ENCODE results near the gene PAQR5. TPM values are rescaled to one million over a fixed set of nuclear protein-coding genes. Genes with fewer than 3 reads are reported as not detected.

PAQR5 gene
- total and polyA plus RNA-seq, 9 of the 15 experiments (the other 6 are each of a cell fraction or from before 2014, with no cell fraction given): 0.04 to 0.08 TPM; not detected in 7

GRCh38 chr15:69307939-69308338, 9.2 kb downstream of the PAQR5 start:
- no peak overlapping the region for H3K4me3 ChIP-seq
- no peaks in the 10 kb centered on the region for H3K9me3 ChIP-seq (replicated peaks; ENCODE audit: control insufficient read depth, insufficient read depth, low read depth, low read length)
- ChIA-PET CTCF (ENCODE audit: low intra/inter-chr PET ratio) (no interaction called here), POLR2A (interaction anchor here (0.7 to 0.9 kb wide), 2 partner anchors 11 to 488 kb away, joined by 3 read pairs; no protein-coding TSS in a partner anchor)
- H3K9me1 ChIP-seq (ENCODE audit: control insufficient read depth, insufficient read depth, low read length): peaks cover 5% of the 10 kb centered on the region
- ATAC-seq (no peak), DNase-seq (ENCODE audit: extremely low read depth in 1 of 4, low spot score in 3 of 4) (no peak), FAIRE-seq (no peak)
- intact Hi-C loops (cut with micrococcal nuclease): loop anchor here (10.0 kb wide), 1 partner anchor 87 kb away; no protein-coding TSS in a partner anchor
- no peak overlapping the region for H3K4me2 ChIP-seq (ENCODE audit: insufficient read depth, low read length)
- BruUV-seq (replicated peaks): no TSS peak
- H3K36me3 ChIP-seq (ENCODE audit: control insufficient read depth, insufficient read depth, low read length): no peaks in the 10 kb centered on the region
- 3% methylated on average over 3 of the region's 3 CpGs for WGBS (ENCODE audit: insufficient coverage, low coverage, missing lambda C conversion rate)
- no peak overlapping the region for H3K9ac ChIP-seq (ENCODE audit: insufficient read depth in 1 of 2, low read depth in 2 of 2, low read length in 2 of 2)
- peaks cover 7 to 24% of the 10 kb centered on the region in 2 experiments; a peak in 4 of 5 replicates for H3K27me3 ChIP-seq (ENCODE audit: control insufficient read depth in 2 of 2, insufficient read depth in 2 of 2, low read length in 2 of 2)
- in situ Hi-C loops (cut with MboI): no loop called here
- H3K79me2 ChIP-seq (ENCODE audit: control insufficient read depth, insufficient read depth, low read length): no peaks in the 10 kb centered on the region
- H3K27ac ChIP-seq (ENCODE audit: extremely low read depth, low read depth, low read length): no peak overlapping the region
- no peaks in the 10 kb centered on the region for H4K20me1 ChIP-seq (replicated peaks; ENCODE audit: control insufficient read depth, insufficient read depth, low read length)
- peaks cover 0 to 7% of the 10 kb centered on the region in 2 experiments; a peak in 2 of 5 replicates for H3K4me1 ChIP-seq (replicated peaks in 1 of 2; ENCODE audit: control insufficient read depth in 2 of 2, insufficient read depth in 2 of 2, low read length in 2 of 2)
- no peak overlapping the region for H2AFZ ChIP-seq (ENCODE audit: low read depth, low read length)
- no peak for TF ChIP-seq CUX1 (CRISPR knock-in tag; IDR thresholded peaks at IDR 0.05)
- TF ChIP-seq, protein P1, sequence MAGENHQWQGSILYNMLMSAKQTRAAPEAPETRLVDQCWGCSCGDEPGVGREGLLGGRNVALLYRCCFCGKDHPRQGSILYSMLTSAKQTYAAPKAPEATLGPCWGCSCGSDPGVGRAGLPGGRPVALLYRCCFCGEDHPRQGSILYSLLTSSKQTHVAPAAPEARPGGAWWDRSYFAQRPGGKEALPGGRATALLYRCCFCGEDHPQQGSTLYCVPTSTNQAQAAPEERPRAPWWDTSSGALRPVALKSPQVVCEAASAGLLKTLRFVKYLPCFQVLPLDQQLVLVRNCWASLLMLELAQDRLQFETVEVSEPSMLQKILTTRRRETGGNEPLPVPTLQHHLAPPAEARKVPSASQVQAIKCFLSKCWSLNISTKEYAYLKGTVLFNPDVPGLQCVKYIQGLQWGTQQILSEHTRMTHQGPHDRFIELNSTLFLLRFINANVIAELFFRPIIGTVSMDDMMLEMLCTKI (IDR thresholded peaks at IDR 0.05; ENCODE audit: partially characterized antibody): no peak
- TF ChIP-seq ZNF696 (CRISPR knock-in tag; conservative IDR thresholded peaks at IDR 0.05): no peak
